ENCODE data around the gene GIMAP6. TPM values are rescaled to one million over a fixed set of nuclear protein-coding genes. Genes with fewer than 3 reads are reported as not detected.

GIMAP6 gene
- total and polyA plus RNA-seq, 2 of the 8 experiments (the other 6 are each of a cell fraction or from before 2014, with no cell fraction given) = not detected

DNA sequence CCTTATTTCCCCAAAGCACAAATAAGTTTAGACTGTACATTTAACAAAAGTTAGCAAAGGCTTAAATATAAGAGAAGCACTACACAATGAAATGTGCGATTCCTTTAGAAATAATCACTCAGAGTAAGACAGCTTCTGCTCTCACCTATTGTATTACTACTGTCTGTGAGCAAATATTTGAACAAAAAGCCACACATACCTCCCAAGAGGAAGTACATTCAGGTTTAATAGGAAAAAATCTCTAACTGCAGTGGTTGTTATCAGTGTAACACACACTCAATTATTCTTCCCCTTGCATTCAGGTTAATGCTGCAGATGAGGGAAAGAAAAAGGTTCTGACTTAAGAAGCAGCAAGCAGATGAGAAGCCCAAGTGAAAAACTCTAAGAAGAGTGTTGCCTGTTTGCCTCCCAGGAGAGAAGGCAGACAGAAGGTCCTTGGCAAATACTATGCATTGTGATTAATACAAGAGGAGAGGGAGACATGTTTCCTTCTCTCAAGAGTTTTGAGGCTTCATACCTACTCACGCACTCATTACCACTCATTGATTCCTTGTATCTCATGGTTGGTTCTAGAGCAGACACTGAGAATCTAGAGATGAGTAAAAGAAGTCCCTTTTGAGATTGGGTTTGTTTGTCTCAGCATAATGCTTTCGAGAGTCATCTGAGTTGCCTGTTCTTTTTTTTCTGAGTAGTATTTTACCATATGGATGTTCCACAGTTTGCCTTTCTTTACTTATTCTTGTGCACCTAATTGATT is 51.4 kb downstream of the GIMAP6 start (continued):
- TF ChIP-seq EZH2 (IDR thresholded peaks at IDR 0.05; ENCODE audit: low read depth, low read length, severe bottlenecking) = no peak
- TF ChIP-seq, protein P1, sequence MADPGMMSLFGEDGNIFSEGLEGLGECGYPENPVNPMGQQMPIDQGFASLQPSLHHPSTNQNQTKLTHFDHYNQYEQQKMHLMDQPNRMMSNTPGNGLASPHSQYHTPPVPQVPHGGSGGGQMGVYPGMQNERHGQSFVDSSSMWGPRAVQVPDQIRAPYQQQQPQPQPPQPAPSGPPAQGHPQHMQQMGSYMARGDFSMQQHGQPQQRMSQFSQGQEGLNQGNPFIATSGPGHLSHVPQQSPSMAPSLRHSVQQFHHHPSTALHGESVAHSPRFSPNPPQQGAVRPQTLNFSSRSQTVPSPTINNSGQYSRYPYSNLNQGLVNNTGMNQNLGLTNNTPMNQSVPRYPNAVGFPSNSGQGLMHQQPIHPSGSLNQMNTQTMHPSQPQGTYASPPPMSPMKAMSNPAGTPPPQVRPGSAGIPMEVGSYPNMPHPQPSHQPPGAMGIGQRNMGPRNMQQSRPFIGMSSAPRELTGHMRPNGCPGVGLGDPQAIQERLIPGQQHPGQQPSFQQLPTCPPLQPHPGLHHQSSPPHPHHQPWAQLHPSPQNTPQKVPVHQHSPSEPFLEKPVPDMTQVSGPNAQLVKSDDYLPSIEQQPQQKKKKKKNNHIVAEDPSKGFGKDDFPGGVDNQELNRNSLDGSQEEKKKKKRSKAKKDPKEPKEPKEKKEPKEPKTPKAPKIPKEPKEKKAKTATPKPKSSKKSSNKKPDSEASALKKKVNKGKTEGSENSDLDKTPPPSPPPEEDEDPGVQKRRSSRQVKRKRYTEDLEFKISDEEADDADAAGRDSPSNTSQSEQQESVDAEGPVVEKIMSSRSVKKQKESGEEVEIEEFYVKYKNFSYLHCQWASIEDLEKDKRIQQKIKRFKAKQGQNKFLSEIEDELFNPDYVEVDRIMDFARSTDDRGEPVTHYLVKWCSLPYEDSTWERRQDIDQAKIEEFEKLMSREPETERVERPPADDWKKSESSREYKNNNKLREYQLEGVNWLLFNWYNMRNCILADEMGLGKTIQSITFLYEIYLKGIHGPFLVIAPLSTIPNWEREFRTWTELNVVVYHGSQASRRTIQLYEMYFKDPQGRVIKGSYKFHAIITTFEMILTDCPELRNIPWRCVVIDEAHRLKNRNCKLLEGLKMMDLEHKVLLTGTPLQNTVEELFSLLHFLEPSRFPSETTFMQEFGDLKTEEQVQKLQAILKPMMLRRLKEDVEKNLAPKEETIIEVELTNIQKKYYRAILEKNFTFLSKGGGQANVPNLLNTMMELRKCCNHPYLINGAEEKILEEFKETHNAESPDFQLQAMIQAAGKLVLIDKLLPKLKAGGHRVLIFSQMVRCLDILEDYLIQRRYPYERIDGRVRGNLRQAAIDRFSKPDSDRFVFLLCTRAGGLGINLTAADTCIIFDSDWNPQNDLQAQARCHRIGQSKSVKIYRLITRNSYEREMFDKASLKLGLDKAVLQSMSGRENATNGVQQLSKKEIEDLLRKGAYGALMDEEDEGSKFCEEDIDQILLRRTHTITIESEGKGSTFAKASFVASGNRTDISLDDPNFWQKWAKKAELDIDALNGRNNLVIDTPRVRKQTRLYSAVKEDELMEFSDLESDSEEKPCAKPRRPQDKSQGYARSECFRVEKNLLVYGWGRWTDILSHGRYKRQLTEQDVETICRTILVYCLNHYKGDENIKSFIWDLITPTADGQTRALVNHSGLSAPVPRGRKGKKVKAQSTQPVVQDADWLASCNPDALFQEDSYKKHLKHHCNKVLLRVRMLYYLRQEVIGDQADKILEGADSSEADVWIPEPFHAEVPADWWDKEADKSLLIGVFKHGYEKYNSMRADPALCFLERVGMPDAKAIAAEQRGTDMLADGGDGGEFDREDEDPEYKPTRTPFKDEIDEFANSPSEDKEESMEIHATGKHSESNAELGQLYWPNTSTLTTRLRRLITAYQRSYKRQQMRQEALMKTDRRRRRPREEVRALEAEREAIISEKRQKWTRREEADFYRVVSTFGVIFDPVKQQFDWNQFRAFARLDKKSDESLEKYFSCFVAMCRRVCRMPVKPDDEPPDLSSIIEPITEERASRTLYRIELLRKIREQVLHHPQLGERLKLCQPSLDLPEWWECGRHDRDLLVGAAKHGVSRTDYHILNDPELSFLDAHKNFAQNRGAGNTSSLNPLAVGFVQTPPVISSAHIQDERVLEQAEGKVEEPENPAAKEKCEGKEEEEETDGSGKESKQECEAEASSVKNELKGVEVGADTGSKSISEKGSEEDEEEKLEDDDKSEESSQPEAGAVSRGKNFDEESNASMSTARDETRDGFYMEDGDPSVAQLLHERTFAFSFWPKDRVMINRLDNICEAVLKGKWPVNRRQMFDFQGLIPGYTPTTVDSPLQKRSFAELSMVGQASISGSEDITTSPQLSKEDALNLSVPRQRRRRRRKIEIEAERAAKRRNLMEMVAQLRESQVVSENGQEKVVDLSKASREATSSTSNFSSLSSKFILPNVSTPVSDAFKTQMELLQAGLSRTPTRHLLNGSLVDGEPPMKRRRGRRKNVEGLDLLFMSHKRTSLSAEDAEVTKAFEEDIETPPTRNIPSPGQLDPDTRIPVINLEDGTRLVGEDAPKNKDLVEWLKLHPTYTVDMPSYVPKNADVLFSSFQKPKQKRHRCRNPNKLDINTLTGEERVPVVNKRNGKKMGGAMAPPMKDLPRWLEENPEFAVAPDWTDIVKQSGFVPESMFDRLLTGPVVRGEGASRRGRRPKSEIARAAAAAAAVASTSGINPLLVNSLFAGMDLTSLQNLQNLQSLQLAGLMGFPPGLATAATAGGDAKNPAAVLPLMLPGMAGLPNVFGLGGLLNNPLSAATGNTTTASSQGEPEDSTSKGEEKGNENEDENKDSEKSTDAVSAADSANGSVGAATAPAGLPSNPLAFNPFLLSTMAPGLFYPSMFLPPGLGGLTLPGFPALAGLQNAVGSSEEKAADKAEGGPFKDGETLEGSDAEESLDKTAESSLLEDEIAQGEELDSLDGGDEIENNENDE (IDR thresholded peaks at IDR 0.05; ENCODE audit: insufficient replicate concordance, low read length) = no peak
- TF ChIP-seq NRF1 (IDR thresholded peaks at IDR 0.05; ENCODE audit: low read depth, low read length) = no peak
- TF ChIP-seq CHD2 (IDR thresholded peaks at IDR 0.05; ENCODE audit: low read length) = no peak
- no peak for TF ChIP-seq NANOG (IDR thresholded peaks at IDR 0.05; ENCODE audit: insufficient read depth, low read depth, low read length, poor library complexity, severe bottlenecking)

Measured in H1 (cell line).